Neural progenitor cell (in vitro differentiated cells): ENCODE measurements around the gene RGMB. TPM values are rescaled to one million over a fixed set of nuclear protein-coding genes. Genes with fewer than 3 reads are reported as not detected.

Source experiments
- DNase-seq: peaks from one replicate; pipeline ENCODE4 v3.0.0-alpha.2; 2016; ENCODE audit warnings: low spot score
- H2AFZ ChIP-seq: fragments of 200-600 bp; sonication (generic); replicated peaks from 2 replicates; pipeline ENCODE4 v1.6.1; 2016; ENCODE audit warnings: antibody characterized with exemption
- H3F3A ChIP-seq: fragments of 200-600 bp; sonication (generic); 2 replicates; pipeline ENCODE4 v1.6.1; 2016; ENCODE audit warnings: antibody characterized with exemption, low read depth
- H3K27ac ChIP-seq: fragments of 200-600 bp; sonication (generic); 2 replicates; pipeline ENCODE4 v1.5.1; 2016; ENCODE audit warnings: mild to moderate bottlenecking
- H3K27me3 ChIP-seq: fragments of 200-600 bp; sonication (generic); 2 replicates; pipeline ENCODE4 v1.6.1; 2016; ENCODE audit warnings: mild to moderate bottlenecking, moderate library complexity
- H3K36me3 ChIP-seq: fragments of 200-600 bp; sonication (generic); 2 replicates; pipeline ENCODE4 v1.5.1; 2016
- H3K4me1 ChIP-seq: fragments of 200-600 bp; sonication (generic); 2 replicates; pipeline ENCODE4 v1.6.1; 2016; ENCODE audit warnings: mixed run types
- H3K4me2 ChIP-seq: fragments of 200-600 bp; sonication (generic); 2 replicates; pipeline ENCODE4 v1.6.1; 2016
- H3K4me3 ChIP-seq: fragments of 200-600 bp; sonication (generic); 2 replicates; pipeline ENCODE4 v1.5.1; 2016
- H3K79me2 ChIP-seq: fragments of 200-600 bp; sonication (generic); 2 replicates; pipeline ENCODE4 v1.6.1; 2016; ENCODE audit warnings: low read depth
- H3K9ac ChIP-seq: fragments of 200-600 bp; sonication (generic); 2 replicates; pipeline ENCODE4 v1.6.1; 2016
- H3K9me3 ChIP-seq: fragments of 200-600 bp; sonication (generic); 2 replicates; pipeline ENCODE4 v1.5.1; 2016; ENCODE audit warnings: low read depth
- H4K20me1 ChIP-seq: fragments of 200-600 bp; sonication (generic); 2 replicates; pipeline ENCODE4 v1.6.1; 2016; ENCODE audit warnings: low read depth
- H3K27ac Mint-ChIP-seq: 3 replicates; pipeline ENCODE4 v1.8.0; 2021; ENCODE audit warnings: mixed read lengths
- H3K27me3 Mint-ChIP-seq: 2 replicates; pipeline ENCODE4 v1.8.0; 2022; ENCODE audit warnings: low read depth, mild to moderate bottlenecking, inconsistent platforms, moderate library complexity, mixed read lengths; ENCODE audit not compliant: insufficient read depth
- H3K36me3 Mint-ChIP-seq: 3 replicates; pipeline ENCODE4 v1.8.0; 2021; ENCODE audit warnings: mixed read lengths
- H3K4me1 Mint-ChIP-seq: 3 replicates; pipeline ENCODE4 v1.8.0; 2021; ENCODE audit warnings: mixed read lengths
- H3K4me3 Mint-ChIP-seq: 3 replicates; pipeline ENCODE4 v1.8.0; 2021; ENCODE audit warnings: mild to moderate bottlenecking, moderate library complexity, mixed read lengths
- H3K9me3 Mint-ChIP-seq: 3 replicates; pipeline ENCODE4 v1.8.0; 2020; ENCODE audit warnings: mixed read lengths
- EZH2 ChIP-seq: fragments of 200-600 bp; sonication (generic); IDR thresholded peaks from 2 replicates; pipeline ENCODE4 v1.6.1; 2017; ENCODE audit warnings: antibody characterized with exemption, mild to moderate bottlenecking, moderate library complexity
- EZH2phosphoT487 ChIP-seq: fragments of 200-600 bp; sonication (generic); IDR thresholded peaks from 2 replicates; pipeline ENCODE4 v1.6.1; 2017; ENCODE audit warnings: antibody characterized with exemption
- total RNA-seq: library from RNA; depleted of rRNA; stranded (reverse); fragments of >200 nt; gene quantifications from 2 replicates; pipeline ENCODE4 v1.2.3, GENCODE V29; 2015; ENCODE audit warnings: low replicate concordance
- TF ChIP-seq, protein P1 (sequence below): fragments of 200-600 bp; sonication (generic); IDR thresholded peaks from 2 replicates; pipeline ENCODE4 v1.5.1; 2017; ENCODE audit warnings: antibody characterized with exemption, mild to moderate bottlenecking

RGMB gene
- total RNA-seq, 1 donor from 2014 or later, result 27.4 TPM

DNA sequence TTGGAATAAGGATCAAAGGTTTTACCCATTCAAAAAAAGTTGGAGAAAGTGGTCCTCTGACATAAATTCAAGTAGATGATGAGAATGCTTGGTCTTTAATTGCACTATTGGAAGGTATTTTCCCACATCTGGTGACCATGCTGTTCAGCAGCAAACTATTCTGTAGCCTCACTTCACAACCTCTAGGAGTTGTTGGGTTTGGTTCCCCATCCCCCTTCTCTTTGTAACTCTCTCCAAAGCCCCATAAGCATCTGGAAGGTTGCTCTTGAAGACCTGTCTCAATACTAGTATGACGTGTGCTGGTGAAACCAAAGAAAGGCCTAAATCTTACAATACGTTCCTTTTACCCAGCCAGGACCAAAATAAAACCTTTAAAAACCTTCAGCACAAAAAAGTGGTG lies 8.5 kb downstream of the RGMB start:
- TF ChIP-seq EZH2 (no peak), EZH2phosphoT487 (no peak)
- TF ChIP-seq, protein P1, sequence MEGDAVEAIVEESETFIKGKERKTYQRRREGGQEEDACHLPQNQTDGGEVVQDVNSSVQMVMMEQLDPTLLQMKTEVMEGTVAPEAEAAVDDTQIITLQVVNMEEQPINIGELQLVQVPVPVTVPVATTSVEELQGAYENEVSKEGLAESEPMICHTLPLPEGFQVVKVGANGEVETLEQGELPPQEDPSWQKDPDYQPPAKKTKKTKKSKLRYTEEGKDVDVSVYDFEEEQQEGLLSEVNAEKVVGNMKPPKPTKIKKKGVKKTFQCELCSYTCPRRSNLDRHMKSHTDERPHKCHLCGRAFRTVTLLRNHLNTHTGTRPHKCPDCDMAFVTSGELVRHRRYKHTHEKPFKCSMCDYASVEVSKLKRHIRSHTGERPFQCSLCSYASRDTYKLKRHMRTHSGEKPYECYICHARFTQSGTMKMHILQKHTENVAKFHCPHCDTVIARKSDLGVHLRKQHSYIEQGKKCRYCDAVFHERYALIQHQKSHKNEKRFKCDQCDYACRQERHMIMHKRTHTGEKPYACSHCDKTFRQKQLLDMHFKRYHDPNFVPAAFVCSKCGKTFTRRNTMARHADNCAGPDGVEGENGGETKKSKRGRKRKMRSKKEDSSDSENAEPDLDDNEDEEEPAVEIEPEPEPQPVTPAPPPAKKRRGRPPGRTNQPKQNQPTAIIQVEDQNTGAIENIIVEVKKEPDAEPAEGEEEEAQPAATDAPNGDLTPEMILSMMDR, result no peak
- H3K9ac ChIP-seq, result no peak overlapping the region
- DNase-seq, result no peak
- peaks cover 99% of the 10 kb centered on the region for H4K20me1 ChIP-seq
- H3K4me2 ChIP-seq, result no peak overlapping the region
- no peak overlapping the region for H3K27ac ChIP-seq
- H3K9me3 Mint-ChIP-seq, result no peaks in the 10 kb centered on the region
- no peaks in the 10 kb centered on the region for H3K27me3 ChIP-seq
- no peaks in the 10 kb centered on the region for H3K27me3 Mint-ChIP-seq
- H3K4me1 ChIP-seq, result peaks cover 57% of the 10 kb centered on the region
- H2AFZ ChIP-seq, result no peak overlapping the region
- peaks cover 100% of the 10 kb centered on the region for H3K79me2 ChIP-seq
- no peaks in the 10 kb centered on the region for H3F3A ChIP-seq
- H3K9me3 ChIP-seq, result no peaks in the 10 kb centered on the region
- peaks cover 56% of the 10 kb centered on the region for H3K36me3 Mint-ChIP-seq
- no peak overlapping the region for H3K4me3 ChIP-seq
- H3K27ac Mint-ChIP-seq, result no peak overlapping the region
- peaks cover 13% of the 10 kb centered on the region for H3K4me1 Mint-ChIP-seq
- H3K36me3 ChIP-seq, result peaks cover 24% of the 10 kb centered on the region
- no peak overlapping the region for H3K4me3 Mint-ChIP-seq

DNA sequence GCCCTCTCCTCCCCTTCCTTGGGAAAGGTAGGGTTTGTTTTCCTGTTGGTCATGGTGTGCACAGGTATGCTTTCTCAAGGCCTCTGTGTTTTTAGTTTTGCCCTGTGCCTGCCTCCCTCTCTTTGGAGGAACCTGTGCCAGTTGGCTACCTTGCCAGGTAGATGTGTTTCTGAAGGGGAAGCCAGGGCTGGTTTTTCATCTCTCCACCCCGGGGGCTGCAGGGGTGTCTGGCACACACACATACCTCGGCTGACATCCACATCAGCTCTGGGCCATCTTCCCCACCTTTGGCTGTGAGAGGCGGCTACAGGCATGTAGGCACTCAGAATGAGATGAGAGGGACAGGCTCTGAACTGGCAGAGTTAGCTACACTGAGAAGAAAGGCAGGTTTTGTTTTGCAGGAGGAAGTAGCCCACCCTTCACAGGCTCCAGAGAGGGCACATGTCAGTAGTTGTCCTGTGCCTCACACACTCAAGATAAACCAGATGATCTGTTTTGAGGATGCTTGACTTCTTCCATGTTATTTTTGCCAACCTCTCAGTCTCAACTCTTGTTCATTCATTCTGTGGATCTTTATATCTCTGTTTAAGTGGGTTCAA lies 9.7 kb downstream of the RGMB start:
- no peak overlapping the region for H3K27ac ChIP-seq
- DNase-seq, result no peak
- peaks cover 100% of the 10 kb centered on the region for H3K79me2 ChIP-seq
- Mint-ChIP-seq H3K4me3 (no peak overlapping the region), H3K4me1 (peaks cover 11% of the 10 kb centered on the region), H3K27ac (no peak overlapping the region), H3K9me3 (peaks cover 2% of the 10 kb centered on the region), H3K36me3 (peaks cover 55% of the 10 kb centered on the region), H3K27me3 (no peaks in the 10 kb centered on the region)
- no peak overlapping the region for H3K9ac ChIP-seq
- H3F3A ChIP-seq, result no peaks in the 10 kb centered on the region
- H2AFZ ChIP-seq, result no peak overlapping the region
- peaks cover 48% of the 10 kb centered on the region for H3K4me1 ChIP-seq
- no peak for TF ChIP-seq EZH2
- TF ChIP-seq EZH2phosphoT487, result no peak
- TF ChIP-seq, protein P1, result no peak
- no peaks in the 10 kb centered on the region for H3K9me3 ChIP-seq
- peaks cover 24% of the 10 kb centered on the region for H3K36me3 ChIP-seq
- no peak overlapping the region for H3K4me3 ChIP-seq
- H3K27me3 ChIP-seq, result no peaks in the 10 kb centered on the region
- H4K20me1 ChIP-seq, result peaks cover 99% of the 10 kb centered on the region
- H3K4me2 ChIP-seq, result no peak overlapping the region

DNA sequence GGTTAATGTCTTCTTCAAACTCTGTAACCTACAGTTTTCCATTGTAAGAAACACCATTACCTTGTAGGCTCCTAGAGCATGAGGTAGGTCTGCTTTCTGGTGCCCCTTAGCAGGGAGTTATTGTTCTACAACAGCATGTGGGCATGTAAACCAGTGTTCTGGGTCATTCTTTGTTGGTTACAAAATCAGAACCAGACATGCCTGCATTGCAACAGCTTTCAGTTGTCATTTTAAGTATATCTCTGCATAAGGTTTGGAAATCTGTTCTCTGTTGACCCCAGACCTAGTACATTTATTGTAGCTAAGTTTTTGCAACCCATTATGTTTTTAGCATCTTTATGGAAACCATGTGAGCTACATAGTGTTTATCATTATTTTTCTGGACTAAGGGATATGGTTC lies 10.9 kb downstream of the RGMB start:
- no peak overlapping the region for H3K27ac Mint-ChIP-seq
- H3K4me1 Mint-ChIP-seq, result peaks cover 12% of the 10 kb centered on the region
- Histone ChIP-seq H3K4me1 (peaks cover 48% of the 10 kb centered on the region), H3K36me3 (peaks cover 24% of the 10 kb centered on the region), H3K4me2 (peak overlapping the region; percentile 12), H3F3A (no peaks in the 10 kb centered on the region), H3K27ac (no peak overlapping the region), H4K20me1 (peaks cover 90% of the 10 kb centered on the region), H2AFZ (no peak overlapping the region), H3K79me2 (peaks cover 100% of the 10 kb centered on the region), H3K4me3 (no peak overlapping the region), H3K9ac (no peak overlapping the region), H3K9me3 (no peaks in the 10 kb centered on the region), H3K27me3 (no peaks in the 10 kb centered on the region)
- H3K4me3 Mint-ChIP-seq, result no peak overlapping the region
- no peak for DNase-seq
- peaks cover 2% of the 10 kb centered on the region for H3K9me3 Mint-ChIP-seq
- TF ChIP-seq EZH2phosphoT487, result no peak
- TF ChIP-seq, protein P1, result no peak
- TF ChIP-seq EZH2, result no peak
- H3K27me3 Mint-ChIP-seq, result no peaks in the 10 kb centered on the region
- peaks cover 54% of the 10 kb centered on the region for H3K36me3 Mint-ChIP-seq
